ENCODE measurements around the gene CENPH. TPM values are rescaled to one million over a fixed set of nuclear protein-coding genes. Genes with fewer than 3 reads are reported as not detected.

The CENPH gene
- total and polyA plus RNA-seq, 2 of the 13 experiments (the other 11 are each of a cell fraction or from before 2014, with no cell fraction given) = 11.2 to 28.8 TPM

DNA sequence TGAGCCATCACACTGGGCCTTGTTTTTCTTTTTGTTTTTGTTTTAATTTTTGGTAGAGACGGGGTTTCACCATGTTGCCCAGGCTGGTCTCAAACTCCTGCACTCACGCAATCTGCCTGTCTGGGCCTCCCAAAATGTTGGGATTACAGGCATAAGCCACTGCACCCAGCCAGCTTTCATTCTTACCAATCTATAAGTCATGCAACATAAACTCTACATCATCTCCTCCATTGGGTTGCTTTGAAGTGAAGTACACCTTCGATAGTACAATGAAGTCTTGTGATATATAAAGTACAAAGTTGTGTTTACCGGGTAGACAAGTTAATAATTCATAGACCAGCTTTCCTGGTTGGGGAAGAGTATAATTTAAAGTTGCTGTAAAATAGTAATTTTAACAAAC lies 36.5 kb downstream of the CENPH start:
- WGBS (ENCODE audit: low lambda C conversion rate) = 38% methylated on average over 4 of the region's 4 CpGs
- Histone ChIP-seq H3K9me3 (ENCODE audit: low read length) (no peaks in the 10 kb centered on the region), H3K4me3 (replicated peaks in 1 of 3; ENCODE audit: insufficient read depth in 1 of 3, low read depth in 2 of 3, low read length in 3 of 3) (peak overlapping the region in 2 of 3 experiments; percentile 28 to 34; a peak in 1 of 6 replicates), H3K36me3 (replicated peaks in 1 of 2; ENCODE audit: control insufficient read depth in 1 of 2, insufficient read depth in 2 of 2, low read length in 2 of 2) (peaks cover 2 to 11% of the 10 kb centered on the region in 2 experiments; a peak in 4 of 5 replicates), H3K79me2 (ENCODE audit: insufficient read depth, low read length) (peaks cover 8% of the 10 kb centered on the region), H3K4me1 (ENCODE audit: insufficient read depth, low read length) (peaks cover 60% of the 10 kb centered on the region), H2AFZ (ENCODE audit: low read length) (no peak overlapping the region), H3K9ac (ENCODE audit: insufficient read depth, low read depth, low read length) (peak overlapping the region; percentile 54), H3K4me2 (ENCODE audit: low read depth, low read length) (peak overlapping the region; percentile 47), H3K27ac (ENCODE audit: extremely low read length, insufficient read depth, low read length) (peak overlapping the region; percentile 73), H3K27me3 (ENCODE audit: control insufficient read depth in 1 of 2, insufficient read depth in 2 of 2, low read length in 2 of 2) (no peaks in the 10 kb centered on the region; a peak in 1 of 5 replicates), H4K20me1 (ENCODE audit: insufficient read depth, low read length) (no peaks in the 10 kb centered on the region)
- CTCF ChIA-PET (ENCODE audit: low intra/inter-chr PET ratio, low total read pairs) = no interaction called here
- FAIRE-seq (peak; percentile 79), ATAC-seq (peak; percentile 92), DNase-seq (ENCODE audit: low spot score) (peak; percentile 85)
- POLR2A ChIA-PET = interaction anchor here (0.9 to 1.7 kb wide), 6 partner anchors 9 to 132 kb away, joined by 3 to 11 read pairs (median 4); partner anchors contain the start of genes CCDC125, CCNB1, CDK7 and SLC30A5
- intact Hi-C loops (cut with micrococcal nuclease; ENCODE audit: unreplicated experiment) (no loop called here), in situ Hi-C loops (cut with HindIII; ENCODE audit: extremely low pct_ligation_motif_present, low pct_unique_long_range_greater_than_20kb) (no loop called here)
- TSS peak; percentile 53 for BruUV-seq (replicated peaks)
- TF ChIP-seq SATB2 (CRISPR knock-in tag; IDR thresholded peaks at IDR 0.05) = no peak
- peak; percentile 80 for TF ChIP-seq SOX5 (CRISPR knock-in tag; IDR thresholded peaks at IDR 0.05; ENCODE audit: borderline replicate concordance)
- TF ChIP-seq HNRNPUL1 (IDR thresholded peaks at IDR 0.05; ENCODE audit: low read depth, low read length) = peak; percentile 68; the same call in 1 of the 2 replicates
- TF ChIP-seq SOX13 (IDR thresholded peaks at IDR 0.05) = no peak
- TF ChIP-seq SOX13 (CRISPR knock-in tag; conservative IDR thresholded peaks at IDR 0.05 in 1 of 2, IDR thresholded peaks at IDR 0.05 in 1 of 2) = peak in 1 of 2 experiments; percentile 67; a peak in 2 of 4 replicates
- TF ChIP-seq ZKSCAN5 (CRISPR knock-in tag; IDR thresholded peaks at IDR 0.05) = no peak
- TF ChIP-seq CEBPG (CRISPR knock-in tag; IDR thresholded peaks at IDR 0.05) = peak; percentile 48; the same call in 1 of the 2 replicates
- TF ChIP-seq ZSCAN9 (CRISPR knock-in tag; IDR thresholded peaks at IDR 0.05; ENCODE audit: borderline replicate concordance) = no peak
- TF ChIP-seq NFIC (IDR thresholded peaks at IDR 0.05; ENCODE audit: low read length) = no peak
- peak; percentile 17; the same call in 1 of the 2 replicates for TF ChIP-seq BHLHE40 (IDR thresholded peaks at IDR 0.05; ENCODE audit: low read length)
- TF ChIP-seq NCOR1 (IDR thresholded peaks at IDR 0.05; ENCODE audit: borderline replicate concordance, low read length) = peak; percentile 45; the same call in 1 of the 2 replicates
- TF ChIP-seq, protein P1, sequence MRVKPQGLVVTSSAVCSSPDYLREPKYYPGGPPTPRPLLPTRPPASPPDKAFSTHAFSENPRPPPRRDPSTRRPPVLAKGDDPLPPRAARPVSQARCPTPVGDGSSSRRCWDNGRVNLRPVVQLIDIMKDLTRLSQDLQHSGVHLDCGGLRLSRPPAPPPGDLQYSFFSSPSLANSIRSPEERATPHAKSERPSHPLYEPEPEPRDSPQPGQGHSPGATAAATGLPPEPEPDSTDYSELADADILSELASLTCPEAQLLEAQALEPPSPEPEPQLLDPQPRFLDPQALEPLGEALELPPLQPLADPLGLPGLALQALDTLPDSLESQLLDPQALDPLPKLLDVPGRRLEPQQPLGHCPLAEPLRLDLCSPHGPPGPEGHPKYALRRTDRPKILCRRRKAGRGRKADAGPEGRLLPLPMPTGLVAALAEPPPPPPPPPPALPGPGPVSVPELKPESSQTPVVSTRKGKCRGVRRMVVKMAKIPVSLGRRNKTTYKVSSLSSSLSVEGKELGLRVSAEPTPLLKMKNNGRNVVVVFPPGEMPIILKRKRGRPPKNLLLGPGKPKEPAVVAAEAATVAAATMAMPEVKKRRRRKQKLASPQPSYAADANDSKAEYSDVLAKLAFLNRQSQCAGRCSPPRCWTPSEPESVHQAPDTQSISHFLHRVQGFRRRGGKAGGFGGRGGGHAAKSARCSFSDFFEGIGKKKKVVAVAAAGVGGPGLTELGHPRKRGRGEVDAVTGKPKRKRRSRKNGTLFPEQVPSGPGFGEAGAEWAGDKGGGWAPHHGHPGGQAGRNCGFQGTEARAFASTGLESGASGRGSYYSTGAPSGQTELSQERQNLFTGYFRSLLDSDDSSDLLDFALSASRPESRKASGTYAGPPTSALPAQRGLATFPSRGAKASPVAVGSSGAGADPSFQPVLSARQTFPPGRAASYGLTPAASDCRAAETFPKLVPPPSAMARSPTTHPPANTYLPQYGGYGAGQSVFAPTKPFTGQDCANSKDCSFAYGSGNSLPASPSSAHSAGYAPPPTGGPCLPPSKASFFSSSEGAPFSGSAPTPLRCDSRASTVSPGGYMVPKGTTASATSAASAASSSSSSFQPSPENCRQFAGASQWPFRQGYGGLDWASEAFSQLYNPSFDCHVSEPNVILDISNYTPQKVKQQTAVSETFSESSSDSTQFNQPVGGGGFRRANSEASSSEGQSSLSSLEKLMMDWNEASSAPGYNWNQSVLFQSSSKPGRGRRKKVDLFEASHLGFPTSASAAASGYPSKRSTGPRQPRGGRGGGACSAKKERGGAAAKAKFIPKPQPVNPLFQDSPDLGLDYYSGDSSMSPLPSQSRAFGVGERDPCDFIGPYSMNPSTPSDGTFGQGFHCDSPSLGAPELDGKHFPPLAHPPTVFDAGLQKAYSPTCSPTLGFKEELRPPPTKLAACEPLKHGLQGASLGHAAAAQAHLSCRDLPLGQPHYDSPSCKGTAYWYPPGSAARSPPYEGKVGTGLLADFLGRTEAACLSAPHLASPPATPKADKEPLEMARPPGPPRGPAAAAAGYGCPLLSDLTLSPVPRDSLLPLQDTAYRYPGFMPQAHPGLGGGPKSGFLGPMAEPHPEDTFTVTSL (CRISPR knock-in tag; IDR thresholded peaks at IDR 0.05; ENCODE audit: borderline replicate concordance) = peak; percentile 46; the same call in 1 of the 2 replicates
- TF ChIP-seq, protein P2, sequence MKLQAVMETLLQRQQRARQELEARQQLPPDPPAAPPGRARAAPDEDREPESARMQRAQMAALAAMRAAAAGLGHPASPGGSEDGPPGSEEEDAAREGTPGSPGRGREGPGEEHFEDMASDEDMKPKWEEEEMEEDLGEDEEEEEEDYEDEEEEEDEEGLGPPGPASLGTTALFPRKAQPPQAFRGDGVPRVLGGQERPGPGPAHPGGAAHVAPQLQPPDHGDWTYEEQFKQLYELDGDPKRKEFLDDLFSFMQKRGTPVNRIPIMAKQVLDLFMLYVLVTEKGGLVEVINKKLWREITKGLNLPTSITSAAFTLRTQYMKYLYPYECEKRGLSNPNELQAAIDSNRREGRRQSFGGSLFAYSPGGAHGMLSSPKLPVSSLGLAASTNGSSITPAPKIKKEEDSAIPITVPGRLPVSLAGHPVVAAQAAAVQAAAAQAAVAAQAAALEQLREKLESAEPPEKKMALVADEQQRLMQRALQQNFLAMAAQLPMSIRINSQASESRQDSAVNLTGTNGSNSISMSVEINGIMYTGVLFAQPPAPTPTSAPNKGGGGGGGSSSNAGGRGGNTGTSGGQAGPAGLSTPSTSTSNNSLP (IDR thresholded peaks at IDR 0.05; ENCODE audit: low read depth, low read length) = 0 out of 2 replicates have a peak, but pooled peaks have one; percentile 61
- TF ChIP-seq FOXP1 (IDR thresholded peaks at IDR 0.05) = no peak
- peak; percentile 67; the same call in 1 of the 2 replicates for TF ChIP-seq FOXP1 (CRISPR knock-in tag; IDR thresholded peaks at IDR 0.05)
- TF ChIP-seq HMG20A (CRISPR knock-in tag; IDR thresholded peaks at IDR 0.05; ENCODE audit: borderline replicate concordance) = peak; percentile 28; the same call in 1 of the 2 replicates
- peak; percentile 25; the same call in 1 of the 2 replicates for TF ChIP-seq ZNF644 (CRISPR knock-in tag; IDR thresholded peaks at IDR 0.05; ENCODE audit: low read depth)
- no peak for TF ChIP-seq REPIN1 (CRISPR knock-in tag; IDR thresholded peaks at IDR 0.05; ENCODE audit: borderline replicate concordance, low read depth)
- TF ChIP-seq ZMYM2 (CRISPR knock-in tag; IDR thresholded peaks at IDR 0.05) = peak; percentile 70
- peak; percentile 40; the same call in 1 of the 2 replicates for TF ChIP-seq TCF7 (IDR thresholded peaks at IDR 0.05; ENCODE audit: low read depth)

Data from HepG2 (cell line).